Testis (tissue), 3 donors: Measurements from ENCODE around the gene MAMDC2. TPM values are rescaled to one million over a fixed set of nuclear protein-coding genes. Genes with fewer than 3 reads are reported as not detected.

Experiments used
- DNase-seq: peaks from one replicate; pipeline ENCODE4 v3.0.0-alpha.2; 2019
- H3K27ac ChIP-seq, 2 donors: fragments of 200-600 bp; sonication (generic); one replicate each; pipeline ENCODE4 v1.5.1; 2019
- H3K27me3 ChIP-seq: fragments of 200-600 bp; sonication (generic); one replicate; pipeline ENCODE4 v1.5.1; 2019
- H3K36me3 ChIP-seq: fragments of 200-600 bp; sonication (generic); one replicate; pipeline ENCODE4 v1.5.1; 2017; ENCODE audit warnings: low read depth; ENCODE audit errors: missing control alignments
- H3K4me1 ChIP-seq: fragments of 200-600 bp; sonication (generic); one replicate; pipeline ENCODE4 v1.5.1; 2019
- H3K4me3 ChIP-seq, 2 donors: fragments of 200-600 bp; sonication (generic); one replicate each; pipeline ENCODE4 v1.5.1; 2017 to 2019
- H3K9me3 ChIP-seq: fragments of 200-600 bp; sonication (generic); one replicate; pipeline ENCODE4 v1.5.1; 2017
- POLR2A ChIP-seq: fragments of 450-650 bp; IDR thresholded peaks from one replicate; pipeline ENCODE4 v1.6.1; 2017; ENCODE audit warnings: antibody characterized with exemption, mild to moderate bottlenecking, moderate library complexity
- WGBS, 2 donors: methylation state at CpG; one replicate each; pipeline ENCODE4 v1.1.5; 2018; 5-methylcytosine and 5-hydroxymethylcytosine counted together
- intact Hi-C: fragments of 100-400 bp; cut with DNase I; formaldehyde crosslinking; loops from one replicate; pipeline ENCODE4 v1.15.1; 2023; ENCODE audit warnings: low total_unique reads
- polyA plus RNA-seq: library from polyadenylated mRNA; stranded (reverse); fragments of 350-450 nt; fragmentation: Illumina TruSeq; extraction: RNeasy Lipid Tissue Mini Kit (QIAGEN cat#74804); gene quantifications from one replicate; pipeline ENCODE4 v1.2.3, GENCODE V29; 2014; ENCODE audit warnings: low read depth, low replicate concordance; ENCODE audit not compliant: insufficient read depth
- total RNA-seq, 2 donors: library from RNA; depleted of rRNA; stranded (reverse); fragments of >200 nt; gene quantifications; one replicate each; pipeline ENCODE4 v1.2.3, GENCODE V29; 2016
- TF ChIP-seq, protein P1 (sequence below), 3 experiments: fragments of 450-650 bp in 2 of 3; fragments of 200-600 bp in 1 of 3; sonication (generic) in 1 of 3; IDR thresholded peaks; one replicate each; pipeline ENCODE4 v1.5.1; 2016 to 2019; ENCODE audit warnings: antibody characterized with exemption in 3 of 3, mild to moderate bottlenecking in 2 of 3, moderate library complexity in 1 of 3

The MAMDC2 gene
- total and polyA plus RNA-seq, 3 donors from 2014 or later, result 13.7 to 28.3 (median 15.1) TPM

DNA sequence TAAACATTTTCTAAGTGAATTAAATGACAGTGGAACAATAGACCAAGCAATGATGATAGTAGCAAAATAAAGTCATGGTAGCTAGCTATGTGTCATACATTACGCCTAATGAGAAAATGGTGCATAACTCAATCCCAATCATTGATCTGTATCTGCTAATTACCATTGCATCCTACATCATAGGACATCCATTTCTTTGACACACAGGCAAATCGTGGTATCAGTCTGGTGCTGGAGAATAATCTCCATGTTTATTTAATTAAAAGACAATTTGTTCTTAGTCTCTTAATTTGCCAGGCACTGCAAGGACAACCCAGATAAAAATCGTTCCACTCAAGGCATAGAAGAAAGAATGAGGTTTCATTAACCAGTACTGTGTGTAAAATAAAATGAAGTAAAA is 125.6 kb downstream of the MAMDC2 start:
- WGBS, 2 donors, result 66 to 74% methylated on average over 3 of the region's 3 CpGs
- no peak overlapping the region for H3K4me3 ChIP-seq
- H3K9me3 ChIP-seq, result no peaks in the 10 kb centered on the region
- TF ChIP-seq, protein P1, sequence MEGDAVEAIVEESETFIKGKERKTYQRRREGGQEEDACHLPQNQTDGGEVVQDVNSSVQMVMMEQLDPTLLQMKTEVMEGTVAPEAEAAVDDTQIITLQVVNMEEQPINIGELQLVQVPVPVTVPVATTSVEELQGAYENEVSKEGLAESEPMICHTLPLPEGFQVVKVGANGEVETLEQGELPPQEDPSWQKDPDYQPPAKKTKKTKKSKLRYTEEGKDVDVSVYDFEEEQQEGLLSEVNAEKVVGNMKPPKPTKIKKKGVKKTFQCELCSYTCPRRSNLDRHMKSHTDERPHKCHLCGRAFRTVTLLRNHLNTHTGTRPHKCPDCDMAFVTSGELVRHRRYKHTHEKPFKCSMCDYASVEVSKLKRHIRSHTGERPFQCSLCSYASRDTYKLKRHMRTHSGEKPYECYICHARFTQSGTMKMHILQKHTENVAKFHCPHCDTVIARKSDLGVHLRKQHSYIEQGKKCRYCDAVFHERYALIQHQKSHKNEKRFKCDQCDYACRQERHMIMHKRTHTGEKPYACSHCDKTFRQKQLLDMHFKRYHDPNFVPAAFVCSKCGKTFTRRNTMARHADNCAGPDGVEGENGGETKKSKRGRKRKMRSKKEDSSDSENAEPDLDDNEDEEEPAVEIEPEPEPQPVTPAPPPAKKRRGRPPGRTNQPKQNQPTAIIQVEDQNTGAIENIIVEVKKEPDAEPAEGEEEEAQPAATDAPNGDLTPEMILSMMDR (IDR thresholded peaks at IDR 0.05), result no peak
- TF ChIP-seq POLR2A, result no peak
- no peak overlapping the region for H3K27ac ChIP-seq
- no peaks in the 10 kb centered on the region for H3K27me3 ChIP-seq
- no peaks in the 10 kb centered on the region for H3K36me3 ChIP-seq
- DNase-seq, result no peak
- no peaks in the 10 kb centered on the region for H3K4me1 ChIP-seq
- intact Hi-C loops, result no loop called here

DNA sequence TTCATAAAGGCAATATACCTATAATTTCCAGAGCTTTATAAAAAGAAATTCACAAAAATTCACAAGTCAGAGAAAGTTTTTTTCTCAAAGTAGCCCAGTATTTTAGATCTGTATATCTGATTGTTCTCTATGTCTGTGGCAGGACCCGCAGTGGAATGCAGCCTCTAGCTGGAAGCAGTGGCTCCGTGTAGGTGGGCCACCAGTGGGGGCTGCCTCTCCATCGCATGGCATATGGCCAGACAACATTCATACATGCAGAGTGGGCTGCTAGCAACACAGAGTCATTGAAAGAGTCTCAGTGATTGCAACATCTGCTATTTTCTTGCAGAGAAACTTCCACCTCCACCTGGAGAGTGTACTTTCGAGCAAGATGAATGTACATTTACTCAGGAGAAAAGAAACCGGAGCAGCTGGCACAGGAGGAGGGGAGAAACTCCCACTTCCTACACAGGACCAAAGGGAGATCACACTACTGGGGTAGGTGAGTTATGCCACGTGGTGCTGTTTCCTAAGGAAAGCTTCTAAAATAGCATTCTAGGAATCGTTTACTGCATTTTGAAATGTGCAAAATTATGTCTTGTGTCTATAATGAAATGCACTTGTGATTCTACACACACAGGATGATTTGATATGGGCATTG is 126.6 kb downstream of the MAMDC2 start:
- no peaks in the 10 kb centered on the region for H3K9me3 ChIP-seq
- no peak for DNase-seq
- no peaks in the 10 kb centered on the region for H3K27me3 ChIP-seq
- no peaks in the 10 kb centered on the region for H3K36me3 ChIP-seq
- intact Hi-C loops, result no loop called here
- H3K27ac ChIP-seq, result no peak overlapping the region
- no peaks in the 10 kb centered on the region for H3K4me1 ChIP-seq
- TF ChIP-seq POLR2A, result no peak
- TF ChIP-seq, protein P1 (IDR thresholded peaks at IDR 0.05), result no peak
- WGBS, 2 donors, result 83 to 93% methylated on average over 7 of the region's 7 CpGs
- H3K4me3 ChIP-seq, result no peak overlapping the region

DNA sequence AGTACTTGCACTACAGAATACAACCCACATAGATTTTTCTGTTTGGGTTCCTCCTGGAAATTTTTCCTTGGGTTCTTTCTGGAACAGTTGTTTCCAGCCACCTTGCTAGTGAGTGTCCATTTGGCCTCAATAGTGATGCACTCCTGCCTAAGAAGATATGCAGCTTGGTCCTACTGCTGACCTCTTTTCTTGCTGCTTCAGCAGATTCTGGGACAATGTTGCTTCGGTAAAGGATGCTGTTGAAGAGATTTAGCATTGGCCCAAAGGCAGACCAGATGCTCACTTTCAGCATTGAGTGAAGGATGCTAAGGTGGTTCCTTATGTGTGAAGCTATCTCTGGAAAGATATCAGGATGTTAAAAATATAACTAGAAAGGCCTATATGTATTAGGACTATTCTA is 128.9 kb downstream of the MAMDC2 start:
- H3K27ac ChIP-seq, result no peak overlapping the region
- intact Hi-C loops, result no loop called here
- 92 to 100% methylated on average over 1 of the region's 1 CpG for WGBS, 2 donors
- no peaks in the 10 kb centered on the region for H3K4me1 ChIP-seq
- DNase-seq, result no peak
- TF ChIP-seq, protein P1 (IDR thresholded peaks at IDR 0.05), result no peak
- no peak for TF ChIP-seq POLR2A
- no peaks in the 10 kb centered on the region for H3K27me3 ChIP-seq
- H3K9me3 ChIP-seq, result no peaks in the 10 kb centered on the region
- no peaks in the 10 kb centered on the region for H3K36me3 ChIP-seq
- no peak overlapping the region for H3K4me3 ChIP-seq

DNA sequence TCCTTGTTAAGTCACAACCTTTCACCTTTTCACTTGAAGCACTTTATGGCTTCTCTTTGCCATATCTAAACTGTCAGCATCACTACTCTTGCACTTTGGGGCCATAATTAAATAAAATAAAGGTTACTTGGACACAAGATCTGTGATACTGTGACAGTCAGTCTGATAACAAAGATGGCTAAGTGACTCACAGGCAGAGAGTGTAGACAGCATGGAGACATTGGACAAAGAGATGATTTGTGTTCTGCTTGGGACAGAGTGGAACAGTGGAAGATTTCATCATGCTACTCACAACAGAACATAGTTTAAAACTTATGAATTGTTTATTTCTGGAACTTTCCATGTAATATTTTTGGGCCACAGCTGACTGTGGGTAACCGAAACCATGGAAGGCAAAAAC is 133.5 kb downstream of the MAMDC2 start:
- no peak overlapping the region for H3K4me3 ChIP-seq
- H3K36me3 ChIP-seq, result no peaks in the 10 kb centered on the region
- no peak overlapping the region for H3K27ac ChIP-seq
- H3K4me1 ChIP-seq, result no peaks in the 10 kb centered on the region
- no peak for DNase-seq
- intact Hi-C loops, result no loop called here
- H3K9me3 ChIP-seq, result no peaks in the 10 kb centered on the region
- TF ChIP-seq, protein P1 (IDR thresholded peaks at IDR 0.05), result no peak
- TF ChIP-seq POLR2A, result no peak
- no peaks in the 10 kb centered on the region for H3K27me3 ChIP-seq
- 100% methylated on average over 1 of the region's 1 CpG for WGBS, 2 donors

DNA sequence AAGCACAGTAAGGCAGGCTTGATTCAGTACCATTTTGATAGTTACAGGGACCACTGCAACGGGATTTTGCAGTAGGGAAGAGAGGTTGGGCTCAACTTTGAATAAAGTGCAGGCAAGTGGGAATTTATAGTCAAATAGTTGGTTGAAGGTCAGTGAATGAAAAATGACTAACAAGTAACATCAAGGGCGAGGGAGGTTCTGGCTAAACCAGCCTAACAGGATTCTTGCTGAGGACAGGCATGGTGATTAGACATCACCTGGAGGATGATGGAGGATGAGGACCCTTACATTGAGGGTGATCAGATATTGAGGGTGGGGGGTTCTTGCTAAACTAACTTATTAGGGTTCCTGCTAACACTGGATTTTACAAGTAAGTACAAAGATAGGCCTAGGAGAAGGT is 149.1 kb downstream of the MAMDC2 start:
- H3K4me3 ChIP-seq, result no peak overlapping the region
- no peaks in the 10 kb centered on the region for H3K27me3 ChIP-seq
- H3K27ac ChIP-seq, result no peak overlapping the region
- H3K36me3 ChIP-seq, result no peaks in the 10 kb centered on the region
- intact Hi-C loops, result no loop called here
- no peaks in the 10 kb centered on the region for H3K4me1 ChIP-seq
- WGBS, 2 donors, result 87 to 94% methylated on average over 2 of the region's 2 CpGs
- TF ChIP-seq, protein P1 (IDR thresholded peaks at IDR 0.05), result no peak
- no peak for DNase-seq
- H3K9me3 ChIP-seq, result no peaks in the 10 kb centered on the region
